SU-DHL-6 (cell line): Measurements from ENCODE around the gene ACTL9.

Experiments used
- H2AFZ ChIP-seq: fragments of 200-600 bp; sonication (generic); 2 replicates; pipeline ENCODE4 v1.6.1; 2014; ENCODE audit warnings: low read depth, mild to moderate bottlenecking, moderate library complexity, mixed read lengths, antibody characterized with exemption, low read length; ENCODE audit not compliant: severe bottlenecking
- H3F3A ChIP-seq: fragments of 200-600 bp; shearing (Covaris generic); 2 replicates; pipeline ENCODE4 v1.6.0; 2016; ENCODE audit warnings: antibody characterized with exemption, mild to moderate bottlenecking; ENCODE audit not compliant: insufficient read depth
- H3K27ac ChIP-seq: fragments of 200-600 bp; sonication (generic); 2 replicates; pipeline ENCODE4 v1.5.1; 2016; ENCODE audit warnings: low read depth, mild to moderate bottlenecking, low read length, moderate library complexity, mixed read lengths
- H3K27me3 ChIP-seq: fragments of 200-600 bp; sonication (generic), shearing (Covaris generic); 2 replicates; pipeline ENCODE4 v1.6.0; 2014; ENCODE audit warnings: mild to moderate bottlenecking, low read length
- H3K36me3 ChIP-seq: fragments of 200-600 bp; sonication (generic); 2 replicates; pipeline ENCODE4 v1.6.1; 2014; ENCODE audit warnings: mild to moderate bottlenecking, low read length, mixed read lengths
- H3K4me2 ChIP-seq: fragments of 300-600, 200-600 bp; shearing (Covaris generic), sonication (generic); 2 replicates; pipeline ENCODE4 v1.6.0; 2014; ENCODE audit warnings: low read length, low read depth, mild to moderate bottlenecking; ENCODE audit not compliant: poor library complexity, severe bottlenecking
- H3K4me3 ChIP-seq: fragments of 200-600 bp; sonication (generic); 2 replicates; pipeline ENCODE4 v1.5.1; 2014; ENCODE audit warnings: antibody characterized with exemption, low read length, mild to moderate bottlenecking, mixed read lengths; ENCODE audit not compliant: insufficient read depth, poor library complexity, severe bottlenecking
- H3K79me2 ChIP-seq: fragments of 200-600 bp; sonication (generic); 2 replicates; pipeline ENCODE4 v1.6.1; 2014; ENCODE audit warnings: mild to moderate bottlenecking, low read length, moderate library complexity; ENCODE audit not compliant: insufficient read depth
- H3K9ac ChIP-seq: fragments of 200-600 bp; sonication (generic); 2 replicates; pipeline ENCODE4 v1.7.0; 2014; ENCODE audit warnings: mild to moderate bottlenecking, low read length
- H3K9me2 ChIP-seq: fragments of 200-600 bp; sonication (generic); replicated peaks from 2 replicates; pipeline ENCODE4 v1.6.1; 2014; ENCODE audit warnings: low read length; ENCODE audit not compliant: insufficient read depth
- H3K9me3 ChIP-seq: fragments of 200-600 bp; sonication (generic); 2 replicates; pipeline ENCODE4 v1.6.1; 2014; ENCODE audit warnings: low read length, mixed read lengths; ENCODE audit not compliant: insufficient read depth
- H4K20me1 ChIP-seq: fragments of 200-600 bp; sonication (generic); 2 replicates; pipeline ENCODE4 v1.6.1; 2014; ENCODE audit warnings: low read depth, mild to moderate bottlenecking, antibody characterized with exemption, low read length, moderate library complexity, mixed read lengths
- CTCF ChIP-seq: fragments of 200-600 bp; sonication (generic); IDR thresholded peaks from one replicate; pipeline ENCODE4 v1.5.1; 2017; ENCODE audit warnings: antibody characterized with exemption, mild to moderate bottlenecking, low read length, moderate library complexity; ENCODE audit not compliant: insufficient read depth, poor library complexity, severe bottlenecking
- EZH2phosphoT487 ChIP-seq: fragments of 200-600 bp; sonication (generic), shearing (Covaris generic); conservative IDR thresholded peaks from 2 replicates; pipeline ENCODE4 v1.6.1; 2018; ENCODE audit warnings: mild to moderate bottlenecking, antibody characterized with exemption, low read length, moderate library complexity, mixed read lengths

Gene ACTL9

GRCh38 chr19:8657869-8658268 is 40.7 kb downstream of the ACTL9 start:
- H2AFZ ChIP-seq, result no peak overlapping the region
- no peaks in the 10 kb centered on the region for H4K20me1 ChIP-seq
- no peaks in the 10 kb centered on the region for H3K36me3 ChIP-seq
- H3K4me3 ChIP-seq, result no peak overlapping the region
- no peaks in the 10 kb centered on the region for H3K79me2 ChIP-seq
- no peak overlapping the region for H3K9ac ChIP-seq
- TF ChIP-seq EZH2phosphoT487 (no peak), CTCF (no peak)
- no peak overlapping the region for H3K4me2 ChIP-seq
- no peaks in the 10 kb centered on the region for H3F3A ChIP-seq
- no peaks in the 10 kb centered on the region for H3K9me3 ChIP-seq
- no peaks in the 10 kb centered on the region for H3K27me3 ChIP-seq
- no peak overlapping the region for H3K27ac ChIP-seq
- H3K9me2 ChIP-seq, result no peaks in the 10 kb centered on the region

GRCh38 chr19:8655340-8655709 is 43.3 kb downstream of the ACTL9 start:
- no peak overlapping the region for H2AFZ ChIP-seq
- no peak overlapping the region for H3K4me3 ChIP-seq
- no peaks in the 10 kb centered on the region for H3F3A ChIP-seq
- no peaks in the 10 kb centered on the region for H4K20me1 ChIP-seq
- no peaks in the 10 kb centered on the region for H3K27me3 ChIP-seq
- H3K9ac ChIP-seq, result no peak overlapping the region
- no peaks in the 10 kb centered on the region for H3K9me2 ChIP-seq
- no peak overlapping the region for H3K27ac ChIP-seq
- H3K36me3 ChIP-seq, result no peaks in the 10 kb centered on the region
- no peak overlapping the region for H3K4me2 ChIP-seq
- no peak for TF ChIP-seq EZH2phosphoT487
- TF ChIP-seq CTCF, result no peak
- H3K79me2 ChIP-seq, result no peaks in the 10 kb centered on the region
- H3K9me3 ChIP-seq, result no peaks in the 10 kb centered on the region

GRCh38 chr19:8654591-8655339 is 43.8 kb downstream of the ACTL9 start:
- Histone ChIP-seq H3K4me2 (peak overlapping the region; percentile 30), H3K9me2 (no peaks in the 10 kb centered on the region), H3K4me3 (no peak overlapping the region), H3K9me3 (no peaks in the 10 kb centered on the region), H3K27me3 (no peaks in the 10 kb centered on the region), H3K27ac (no peak overlapping the region), H2AFZ (no peak overlapping the region), H4K20me1 (no peaks in the 10 kb centered on the region), H3K79me2 (no peaks in the 10 kb centered on the region), H3K9ac (no peak overlapping the region), H3K36me3 (no peaks in the 10 kb centered on the region), H3F3A (no peaks in the 10 kb centered on the region)
- TF ChIP-seq CTCF (peak; percentile 66), EZH2phosphoT487 (no peak)
